Measurements from ENCODE around the gene CALML3. TPM values are rescaled to one million over a fixed set of nuclear protein-coding genes. Genes with fewer than 3 reads are reported as not detected.

CALML3 gene
- total RNA-seq, 1 experiment from 2014 or later: not detected

- peaks cover 52% of the 10 kb centered on the region for H3K4me1 ChIP-seq (replicated peaks; ENCODE audit: insufficient read depth)
- CTCF ChIA-PET: no interaction called here
- no TSS peak for BruUV-seq (replicated peaks)
Measured at GRCh38 chr10:5490032-5490431, 34.7 kb upstream of the CALML3 start.

GRCh38 chr10:5490698-5491464, 33.9 kb upstream of the CALML3 start:
- peaks cover 26% of the 10 kb centered on the region for H3F3A ChIP-seq (ENCODE audit: insufficient read depth, low read depth)
- TF ChIP-seq CTCF (conservative IDR thresholded peaks at IDR 0.05): no peak
- TF ChIP-seq EZH2 (IDR thresholded peaks at IDR 0.05; ENCODE audit: low read depth): no peak
- CTCF ChIA-PET: no interaction called here
- BruUV-seq (replicated peaks): no TSS peak
- H3K4me1 ChIP-seq (replicated peaks; ENCODE audit: insufficient read depth): peaks cover 60% of the 10 kb centered on the region
- POLR2A ChIA-PET (ENCODE audit: unreplicated experiment): no interaction called here
- H3K4me3 ChIP-seq: no peak overlapping the region
- H4K20me1 ChIP-seq (ENCODE audit: insufficient read depth): no peaks in the 10 kb centered on the region
- no peaks in the 10 kb centered on the region for H3K9me2 ChIP-seq (ENCODE audit: insufficient read depth)
- H3K27ac ChIP-seq: no peak overlapping the region
- intact Hi-C loops (cut with micrococcal nuclease; ENCODE audit: unreplicated experiment): no loop called here
- DNase-seq: no peak
- no peak overlapping the region for H3K4me2 ChIP-seq
- no peak overlapping the region for H2AFZ ChIP-seq
- no peaks in the 10 kb centered on the region; the same call in 1 of the 2 replicates for H3K79me2 ChIP-seq (ENCODE audit: low read depth)
- H3K36me3 ChIP-seq (ENCODE audit: low read depth): no peaks in the 10 kb centered on the region
- H3K9me3 ChIP-seq (ENCODE audit: insufficient read depth, low read depth): no peaks in the 10 kb centered on the region
- H3K27me3 ChIP-seq (ENCODE audit: insufficient read depth, low read depth): no peaks in the 10 kb centered on the region

More at GRCh38 chr10:5490032-5490431, 34.7 kb upstream of the CALML3 start:
- no peak overlapping the region for H3K27ac ChIP-seq
- H3F3A ChIP-seq (ENCODE audit: insufficient read depth, low read depth): peaks cover 25% of the 10 kb centered on the region
- no peak for TF ChIP-seq EZH2 (IDR thresholded peaks at IDR 0.05; ENCODE audit: low read depth)
- TF ChIP-seq CTCF (conservative IDR thresholded peaks at IDR 0.05): no peak
- no peaks in the 10 kb centered on the region for H4K20me1 ChIP-seq (ENCODE audit: insufficient read depth)
- no peaks in the 10 kb centered on the region for H3K9me2 ChIP-seq (ENCODE audit: insufficient read depth)
- POLR2A ChIA-PET (ENCODE audit: unreplicated experiment): no interaction called here
- H3K36me3 ChIP-seq (ENCODE audit: low read depth): no peaks in the 10 kb centered on the region
- no peak for DNase-seq
- H3K79me2 ChIP-seq (ENCODE audit: low read depth): no peaks in the 10 kb centered on the region; the same call in 1 of the 2 replicates
- H3K27me3 ChIP-seq (ENCODE audit: insufficient read depth, low read depth): no peaks in the 10 kb centered on the region
- no peak overlapping the region for H3K4me3 ChIP-seq
- intact Hi-C loops (cut with micrococcal nuclease; ENCODE audit: unreplicated experiment): no loop called here
- H3K9me3 ChIP-seq (ENCODE audit: insufficient read depth, low read depth): no peaks in the 10 kb centered on the region
- no peak overlapping the region for H2AFZ ChIP-seq
- no peak overlapping the region for H3K4me2 ChIP-seq

- Histone ChIP-seq H3K9me3 (ENCODE audit: insufficient read depth, low read depth) (no peaks in the 10 kb centered on the region), H3K36me3 (ENCODE audit: low read depth) (no peaks in the 10 kb centered on the region), H2AFZ (no peak overlapping the region), H3K79me2 (ENCODE audit: low read depth) (no peaks in the 10 kb centered on the region; the same call in 1 of the 2 replicates), H3K27me3 (ENCODE audit: insufficient read depth, low read depth) (no peaks in the 10 kb centered on the region), H3K4me1 (replicated peaks; ENCODE audit: insufficient read depth) (peaks cover 66% of the 10 kb centered on the region), H3K27ac (no peak overlapping the region), H3K4me3 (no peak overlapping the region), H3K4me2 (no peak overlapping the region), H3F3A (ENCODE audit: insufficient read depth, low read depth) (peaks cover 30% of the 10 kb centered on the region), H4K20me1 (ENCODE audit: insufficient read depth) (no peaks in the 10 kb centered on the region), H3K9me2 (ENCODE audit: insufficient read depth) (no peaks in the 10 kb centered on the region)
- CTCF ChIA-PET: no interaction called here
- no peak for DNase-seq
- intact Hi-C loops (cut with micrococcal nuclease; ENCODE audit: unreplicated experiment): no loop called here
- TF ChIP-seq CTCF (conservative IDR thresholded peaks at IDR 0.05) (no peak), EZH2 (IDR thresholded peaks at IDR 0.05; ENCODE audit: low read depth) (no peak)
- POLR2A ChIA-PET (ENCODE audit: unreplicated experiment): no interaction called here
- BruUV-seq (replicated peaks): no TSS peak
Measured at GRCh38 chr10:5491477-5491876, 33.3 kb upstream of the CALML3 start.
